GM06990 (cell line): Measurements from ENCODE around the gene KNL1.

Experiments
- DNase-seq: peaks from one replicate; pipeline ENCODE4 v3.0.0-alpha.2; 2011; ENCODE audit not compliant: insufficient read length; ENCODE audit errors: extremely low read depth
- H3K27me3 ChIP-seq: replicated peaks from 2 replicates; pipeline ENCODE4 v1.6.0; 2011; ENCODE audit warnings: low read length; ENCODE audit not compliant: control insufficient read depth, insufficient read depth
- H3K36me3 ChIP-seq: 2 replicates; pipeline ENCODE4 v1.5.1; 2011; ENCODE audit warnings: low read length; ENCODE audit not compliant: control insufficient read depth, insufficient read depth
- H3K4me3 ChIP-seq: replicated peaks from 2 replicates; pipeline ENCODE4 v1.5.1; 2011; ENCODE audit warnings: low read depth, mild to moderate bottlenecking, control low read depth, low read length
- CTCF ChIP-seq: IDR thresholded peaks from 2 replicates; pipeline ENCODE4 v1.5.1; 2011; ENCODE audit warnings: low read length, control low read depth, mild to moderate bottlenecking, inconsistent platforms; ENCODE audit not compliant: insufficient read depth, poor library complexity, severe bottlenecking

Gene KNL1

GRCh38 chr15:40593165-40593564, 884 bp upstream of the KNL1 start:
- Histone ChIP-seq H3K4me3 (no peak overlapping the region), H3K27me3 (no peaks in the 10 kb centered on the region), H3K36me3 (no peaks in the 10 kb centered on the region)
- DNase-seq, result no peak
- no peak for TF ChIP-seq CTCF

GRCh38 chr15:40594429-40594836, 384 bp downstream of the KNL1 start:
- TF ChIP-seq CTCF, result no peak
- no peaks in the 10 kb centered on the region for H3K36me3 ChIP-seq
- peak; percentile 82 for DNase-seq
- H3K27me3 ChIP-seq, result no peaks in the 10 kb centered on the region
- H3K4me3 ChIP-seq, result peak overlapping the region; percentile 90

DNA sequence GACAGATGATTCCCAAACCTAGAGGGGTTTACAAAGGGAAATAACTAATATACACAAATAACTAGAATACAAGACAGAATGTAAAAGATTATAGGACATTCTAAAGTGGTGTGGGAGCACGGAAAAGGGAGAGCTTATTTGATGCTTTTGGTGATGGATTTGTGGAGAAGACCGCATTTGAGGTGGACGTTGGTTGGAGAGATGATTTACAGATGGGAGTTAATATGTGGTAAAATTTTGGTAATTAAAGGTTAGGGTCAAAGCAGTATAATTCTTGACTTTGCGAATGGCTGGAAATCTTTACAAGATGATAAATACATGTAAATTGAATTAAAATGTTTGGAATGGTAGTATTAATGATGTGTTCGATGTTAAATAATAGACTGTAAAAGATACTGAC, 1.2 kb downstream of the KNL1 start:
- no peak for DNase-seq
- peak overlapping the region; percentile 90 for H3K4me3 ChIP-seq
- no peaks in the 10 kb centered on the region for H3K36me3 ChIP-seq
- no peak for TF ChIP-seq CTCF
- no peaks in the 10 kb centered on the region for H3K27me3 ChIP-seq

DNA sequence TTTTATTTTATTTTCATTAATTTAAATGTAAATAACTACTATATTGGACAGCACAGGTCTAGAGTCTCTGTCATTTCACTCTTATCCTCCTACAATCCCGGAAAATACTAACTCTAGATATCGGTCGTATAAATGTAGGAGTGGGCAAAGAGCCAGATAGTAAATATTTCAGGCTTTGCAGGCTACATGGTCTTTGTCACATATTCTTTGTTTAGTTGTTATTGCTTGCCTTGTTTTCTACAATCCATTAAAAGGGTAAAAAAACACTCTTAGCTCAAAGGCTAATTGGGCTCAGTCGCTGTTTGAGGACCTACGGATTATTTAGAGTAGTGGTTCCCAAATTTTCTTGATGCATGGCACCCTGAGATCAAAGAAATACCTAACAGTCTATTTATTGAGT, 1.7 kb downstream of the KNL1 start:
- peak overlapping the region; percentile 5 for H3K4me3 ChIP-seq
- no peak for DNase-seq
- no peak for TF ChIP-seq CTCF
- H3K27me3 ChIP-seq, result no peaks in the 10 kb centered on the region
- H3K36me3 ChIP-seq, result no peaks in the 10 kb centered on the region

DNA sequence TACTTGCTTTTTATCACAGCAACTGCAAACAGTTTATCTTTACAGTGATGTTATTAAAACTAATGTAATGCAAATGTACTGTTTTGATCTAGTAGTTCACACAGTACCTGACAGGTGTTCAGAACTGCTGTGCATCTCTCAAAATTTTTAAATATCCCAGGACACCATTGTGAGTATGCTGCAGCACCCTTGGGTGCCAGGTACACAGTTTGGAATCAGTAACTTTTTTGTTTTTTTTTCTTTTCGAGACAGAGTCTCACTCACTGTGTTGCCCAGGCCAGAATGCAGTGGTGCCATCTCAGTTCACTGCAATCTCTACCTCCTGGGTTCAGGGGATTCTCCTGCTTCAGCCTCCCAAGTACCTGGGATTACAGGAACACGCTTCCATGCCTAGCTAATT, 3.0 kb downstream of the KNL1 start:
- Histone ChIP-seq H3K27me3 (no peaks in the 10 kb centered on the region), H3K4me3 (no peak overlapping the region), H3K36me3 (no peaks in the 10 kb centered on the region)
- DNase-seq, result no peak
- no peak for TF ChIP-seq CTCF

DNA sequence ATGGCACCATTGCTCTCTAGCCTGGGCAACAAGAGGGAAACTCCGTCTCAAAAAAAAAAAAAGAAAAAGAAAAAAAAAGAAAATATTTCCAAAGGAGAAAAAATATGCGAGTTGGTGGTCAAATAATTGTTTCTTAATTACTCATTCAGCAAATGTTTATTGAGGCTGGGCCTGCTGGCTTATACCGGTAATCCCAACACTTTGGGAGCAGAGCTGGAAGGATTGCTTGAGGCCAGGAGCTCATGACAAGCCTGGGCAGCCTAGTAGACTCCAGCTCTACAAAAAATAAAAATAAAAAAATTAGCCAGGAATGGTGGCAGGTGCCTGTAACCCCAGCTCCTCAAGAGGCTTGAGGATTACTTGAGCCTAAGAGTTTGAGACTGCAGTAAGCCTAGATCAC, 4.1 kb downstream of the KNL1 start:
- Histone ChIP-seq H3K27me3 (no peaks in the 10 kb centered on the region), H3K36me3 (no peaks in the 10 kb centered on the region), H3K4me3 (no peak overlapping the region)
- no peak for DNase-seq
- TF ChIP-seq CTCF, result no peak
